ENCODE data around the gene ACACB. TPM values are rescaled to one million over a fixed set of nuclear protein-coding genes. Genes with fewer than 3 reads are reported as not detected.

ACACB gene
- total and polyA plus RNA-seq, 2 donors (not counting 3 experiments of a cell fraction or from before 2014, with no cell fraction given) = 1.3 to 5.7 TPM

GRCh38 chr12:109173443-109174240 lies 57.3 kb downstream of the ACACB start:
- no peak overlapping the region for H3K9ac ChIP-seq (replicated peaks; ENCODE audit: extremely low read depth, insufficient read depth, low read length)
- no peak overlapping the region for H3K27ac ChIP-seq (ENCODE audit: insufficient read depth, low read depth, low read length)
- no peak overlapping the region for H3K4me2 ChIP-seq (ENCODE audit: insufficient read depth, low read length)
- H3K4me1 ChIP-seq (ENCODE audit: control insufficient read depth, extremely low read depth, insufficient read depth, low read length) = no peaks in the 10 kb centered on the region
- POLR2A ChIA-PET = no interaction called here
- H3K27me3 ChIP-seq (ENCODE audit: control insufficient read depth in 2 of 2, insufficient read depth in 2 of 2, low read length in 2 of 2) = no peaks in the 10 kb centered on the region
- no peak overlapping the region for H3K4me3 ChIP-seq (replicated peaks in 1 of 3; ENCODE audit: insufficient read depth in 1 of 3, low read depth in 1 of 3, low read length in 3 of 3)
- intact Hi-C loops (cut with micrococcal nuclease) (no loop called here), dilution Hi-C loops (cut with MboI; ENCODE audit: extremely low pct_ligation_motif_present, low sequenced_read_pairs) (no loop called here)
- CTCF ChIA-PET = no interaction called here
- H3K9me1 ChIP-seq (replicated peaks; ENCODE audit: control insufficient read depth, extremely low read depth, insufficient read depth, low read length) = no peaks in the 10 kb centered on the region
- FAIRE-seq (no peak), DNase-seq (ENCODE audit: low read depth, low spot score) (no peak)
- H3K9me3 ChIP-seq (replicated peaks; ENCODE audit: control insufficient read depth, insufficient read depth, low read length) = no peaks in the 10 kb centered on the region
- TF ChIP-seq POLR2AphosphoS5 (IDR thresholded peaks at IDR 0.05; ENCODE audit: insufficient read depth, low read depth, low read length) = no peak
- TF ChIP-seq, protein P1, sequence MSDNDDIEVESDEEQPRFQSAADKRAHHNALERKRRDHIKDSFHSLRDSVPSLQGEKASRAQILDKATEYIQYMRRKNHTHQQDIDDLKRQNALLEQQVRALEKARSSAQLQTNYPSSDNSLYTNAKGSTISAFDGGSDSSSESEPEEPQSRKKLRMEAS (IDR thresholded peaks at IDR 0.05; ENCODE audit: insufficient read depth, insufficient read length) = no peak
- no peak for TF ChIP-seq FOS (IDR thresholded peaks at IDR 0.05; ENCODE audit: borderline replicate concordance, insufficient read depth, low read length)
- TF ChIP-seq POLR2A (IDR thresholded peaks at IDR 0.05; ENCODE audit: low read depth, low read length) = no peak
- no peak for TF ChIP-seq MYC (IDR thresholded peaks at IDR 0.05; ENCODE audit: low read depth, low read length)
- TF ChIP-seq, protein P2, sequence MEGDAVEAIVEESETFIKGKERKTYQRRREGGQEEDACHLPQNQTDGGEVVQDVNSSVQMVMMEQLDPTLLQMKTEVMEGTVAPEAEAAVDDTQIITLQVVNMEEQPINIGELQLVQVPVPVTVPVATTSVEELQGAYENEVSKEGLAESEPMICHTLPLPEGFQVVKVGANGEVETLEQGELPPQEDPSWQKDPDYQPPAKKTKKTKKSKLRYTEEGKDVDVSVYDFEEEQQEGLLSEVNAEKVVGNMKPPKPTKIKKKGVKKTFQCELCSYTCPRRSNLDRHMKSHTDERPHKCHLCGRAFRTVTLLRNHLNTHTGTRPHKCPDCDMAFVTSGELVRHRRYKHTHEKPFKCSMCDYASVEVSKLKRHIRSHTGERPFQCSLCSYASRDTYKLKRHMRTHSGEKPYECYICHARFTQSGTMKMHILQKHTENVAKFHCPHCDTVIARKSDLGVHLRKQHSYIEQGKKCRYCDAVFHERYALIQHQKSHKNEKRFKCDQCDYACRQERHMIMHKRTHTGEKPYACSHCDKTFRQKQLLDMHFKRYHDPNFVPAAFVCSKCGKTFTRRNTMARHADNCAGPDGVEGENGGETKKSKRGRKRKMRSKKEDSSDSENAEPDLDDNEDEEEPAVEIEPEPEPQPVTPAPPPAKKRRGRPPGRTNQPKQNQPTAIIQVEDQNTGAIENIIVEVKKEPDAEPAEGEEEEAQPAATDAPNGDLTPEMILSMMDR (IDR thresholded peaks at IDR 0.05; ENCODE audit: extremely low read depth in 1 of 2, insufficient read depth in 1 of 2, low read depth in 1 of 2, low read length in 2 of 2) = no peak
- TF ChIP-seq EZH2 (IDR thresholded peaks at IDR 0.05; ENCODE audit: borderline replicate concordance, low read depth, low read length, severe bottlenecking) = no peak
- no peak for TF ChIP-seq GATA2 (IDR thresholded peaks at IDR 0.05; ENCODE audit: insufficient read depth, insufficient read length, low read depth, low read length)
- no peak for TF ChIP-seq JUN (IDR thresholded peaks at IDR 0.05; ENCODE audit: borderline replicate concordance, insufficient read depth, insufficient read length, low read depth)
- no peaks in the 10 kb centered on the region for H3K79me2 ChIP-seq (ENCODE audit: control insufficient read depth, insufficient read depth, low read length)
- H2AFZ ChIP-seq (ENCODE audit: low read depth, low read length) = no peak overlapping the region
- no peaks in the 10 kb centered on the region for H4K20me1 ChIP-seq (replicated peaks; ENCODE audit: control insufficient read depth, extremely low read depth, insufficient read depth, low read length)
- no TSS peak for BruUV-seq (replicated peaks)
- no peaks in the 10 kb centered on the region for H3K36me3 ChIP-seq (ENCODE audit: control insufficient read depth in 2 of 2, extremely low read depth in 1 of 2, insufficient read depth in 2 of 2, low read length in 2 of 2)

Data from endothelial cell of umbilical vein (primary cell).